H1 (cell line): Measurements from ENCODE around the gene HTRA2. TPM values are rescaled to one million over a fixed set of nuclear protein-coding genes. Genes with fewer than 3 reads are reported as not detected.
A peak's percentile ranks its signal among the peaks of the same experiment; 100 is the strongest.

ENCODE experiments used
- CTCF ChIA-PET: fragments of 300-600 bp; sonication (Branson Sonifier 250); formaldehyde crosslinking; loops from one replicate; lab custom pipeline; 2021; ENCODE audit not compliant: partially characterized antibody; lab: Charles Lee
- POLR2A ChIA-PET: fragments of 300-600 bp; sonication (Branson Sonifier 250); formaldehyde crosslinking; loops from one replicate; lab custom pipeline; 2021; ENCODE audit warnings: inconsistent platforms; ENCODE audit not compliant: partially characterized antibody; lab: Charles Lee
- DNase-seq, 2 experiments: peaks; one replicate each; pipeline versions ENCODE4 v3.0.0 to v3.0.0-alpha.2; 2010 to 2022; ENCODE audit warnings: low spot score in 2 of 2, low read depth in 1 of 2, mixed read lengths in 1 of 2
- FAIRE-seq: peaks from 2 replicates; lab custom pipeline; 2011; peaks lifted over from hg19 to GRCh38; lab: Jason Lieb, UNC
- H2AFZ ChIP-seq: 2 replicates; pipeline ENCODE4 v1.8.1; 2012; ENCODE audit warnings: low read length, inconsistent platforms
- H2AK5ac ChIP-seq: 2 replicates; pipeline ENCODE4 v1.6.1; 2013; ENCODE audit warnings: low read depth, low read length
- H2BK120ac ChIP-seq: replicated peaks from 2 replicates; pipeline ENCODE3; 2013; ENCODE audit warnings: low read depth, low read length, inconsistent platforms
- H2BK12ac ChIP-seq: 2 replicates; pipeline ENCODE4 v1.6.1; 2013; ENCODE audit warnings: low read depth, low read length
- H2BK15ac ChIP-seq: 2 replicates; pipeline ENCODE4 v1.6.1; 2013; ENCODE audit warnings: low read length
- H2BK20ac ChIP-seq: 2 replicates; pipeline ENCODE4 v1.6.1; 2013; ENCODE audit warnings: low read length
- H2BK5ac ChIP-seq: 2 replicates; pipeline ENCODE4 v1.6.1; 2013; ENCODE audit warnings: low read depth, low read length
- H3K14ac ChIP-seq: 2 replicates; pipeline ENCODE4 v1.6.1; 2013; ENCODE audit warnings: inconsistent platforms; ENCODE audit not compliant: insufficient read length
- H3K18ac ChIP-seq: 2 replicates; pipeline ENCODE4 v1.6.1; 2013; ENCODE audit warnings: low read length; ENCODE audit errors: extremely low read depth
- H3K23ac ChIP-seq: 2 replicates; pipeline ENCODE4 v1.6.1; 2013; ENCODE audit warnings: inconsistent platforms; ENCODE audit not compliant: insufficient read length
- H3K23me2 ChIP-seq: 2 replicates; pipeline ENCODE4 v1.6.1; 2013; ENCODE audit warnings: low read depth, low read length
- H3K27ac ChIP-seq: 2 replicates; pipeline ENCODE4 v1.6.1; 2011; ENCODE audit warnings: low read depth, low read length, inconsistent platforms
- H3K27me3 ChIP-seq, 4 experiments: replicated peaks in 1 of 4; 1 replicate in 1 of 4; 2 replicates in 3 of 4; pipeline versions ENCODE4 v1.6.1 to v1.8.1; 2011 to 2013; ENCODE audit warnings: low read length in 3 of 4, mild to moderate bottlenecking in 3 of 4, inconsistent platforms in 2 of 4, mixed read lengths in 2 of 4, moderate library complexity in 1 of 4; ENCODE audit not compliant: control insufficient read depth in 3 of 4, insufficient read depth in 3 of 4; ENCODE audit errors: extremely low read depth in 1 of 4
- H3K36me3 ChIP-seq, 4 experiments: 2 replicates each; pipeline versions ENCODE4 v1.6.1 to v1.8.1; 2011 to 2013; ENCODE audit warnings: mild to moderate bottlenecking in 4 of 4, low read length in 3 of 4, moderate library complexity in 2 of 4, control low read depth in 1 of 4, inconsistent platforms in 1 of 4; ENCODE audit not compliant: insufficient read depth in 4 of 4, control insufficient read depth in 2 of 4
- H3K4ac ChIP-seq: replicated peaks from 2 replicates; pipeline ENCODE3; 2013; ENCODE audit warnings: low read length, low read depth, mixed read lengths, inconsistent platforms; ENCODE audit not compliant: insufficient read length
- H3K4me1 ChIP-seq, 4 experiments: replicated peaks in 1 of 4; 1 replicate in 1 of 4; 2 replicates in 3 of 4; pipeline versions ENCODE4 v1.6.1 to v1.8.1; 2011 to 2013; ENCODE audit warnings: low read length in 3 of 4, inconsistent platforms in 2 of 4, mixed read lengths in 1 of 4; ENCODE audit not compliant: insufficient read depth in 4 of 4, control insufficient read depth in 3 of 4
- H3K4me2 ChIP-seq, 2 experiments: 2 replicates each; pipeline versions ENCODE4 v1.6.1 to v1.8.1; 2011 to 2013; ENCODE audit warnings: low read depth in 2 of 2, low read length in 2 of 2, control low read depth in 1 of 2, inconsistent platforms in 1 of 2, mild to moderate bottlenecking in 1 of 2; ENCODE audit not compliant: insufficient read depth in 1 of 2
- H3K4me3 ChIP-seq, 4 experiments: fragments of 200-600, 300-600 bp in 1 of 4; sonication (generic), shearing (Covaris generic), sonication (Bioruptor Twin) in 1 of 4; 2 replicates each; pipeline versions ENCODE4 v1.5.1 to v1.8.1; 2011 to 2016; ENCODE audit warnings: low read length in 4 of 4, low read depth in 3 of 4, control low read depth in 2 of 4, inconsistent platforms in 2 of 4, mild to moderate bottlenecking in 2 of 4, mixed read lengths in 1 of 4, moderate library complexity in 1 of 4; ENCODE audit not compliant: insufficient read depth in 2 of 4; ENCODE audit errors: extremely low read depth in 1 of 4
- H3K56ac ChIP-seq: replicated peaks from 2 replicates; pipeline ENCODE3; 2013; ENCODE audit warnings: low read depth, mild to moderate bottlenecking, mixed read lengths, low read length, inconsistent platforms; ENCODE audit not compliant: insufficient read length
- H3K79me1 ChIP-seq: 2 replicates; pipeline ENCODE4 v1.6.1; 2013; ENCODE audit warnings: low read depth, low read length, control low read depth
- H3K79me2 ChIP-seq, 2 experiments: 2 replicates each; pipeline versions ENCODE4 v1.6.1 to v1.8.1; 2012 to 2013; ENCODE audit warnings: low read length in 2 of 2, mild to moderate bottlenecking in 2 of 2, inconsistent platforms in 1 of 2; ENCODE audit not compliant: insufficient read depth in 2 of 2, control insufficient read depth in 1 of 2
- H3K9ac ChIP-seq, 4 experiments: replicated peaks in 1 of 4; 1 replicate in 1 of 4; 2 replicates in 3 of 4; pipeline versions ENCODE4 v1.6.1 to v1.8.1; 2011 to 2013; ENCODE audit warnings: low read depth in 3 of 4, low read length in 3 of 4, control low read depth in 2 of 4, mild to moderate bottlenecking in 2 of 4, moderate library complexity in 2 of 4, inconsistent platforms in 1 of 4; ENCODE audit errors: extremely low read depth in 1 of 4
- H3K9me3 ChIP-seq, 2 experiments: 2 replicates each; pipeline versions ENCODE4 v1.6.1 to v1.8.1; 2012 to 2013; ENCODE audit warnings: mild to moderate bottlenecking in 2 of 2, moderate library complexity in 2 of 2, control low read depth in 1 of 2, inconsistent platforms in 1 of 2, low read depth in 1 of 2, low read length in 1 of 2, mixed read lengths in 1 of 2; ENCODE audit not compliant: insufficient read depth in 2 of 2
- H4K20me1 ChIP-seq, 2 experiments: replicated peaks in 1 of 2; 2 replicates each; pipeline versions ENCODE3 to v1.8.1; 2011 to 2013; ENCODE audit warnings: inconsistent platforms in 2 of 2, low read length in 2 of 2, mild to moderate bottlenecking in 1 of 2; ENCODE audit not compliant: insufficient read depth in 2 of 2, control insufficient read depth in 1 of 2
- H4K5ac ChIP-seq: 2 replicates; pipeline ENCODE4 v1.6.1; 2013; ENCODE audit warnings: low read length, low read depth, mixed read lengths, inconsistent platforms; ENCODE audit not compliant: insufficient read length
- H4K8ac ChIP-seq: 2 replicates; pipeline ENCODE4 v1.8.0; 2013; ENCODE audit warnings: mild to moderate bottlenecking, moderate library complexity, low read length, inconsistent platforms; ENCODE audit not compliant: insufficient read depth; ENCODE audit errors: extremely low read depth
- H4K91ac ChIP-seq: replicated peaks from 2 replicates; pipeline ENCODE3; 2013; ENCODE audit warnings: low read length, mixed read lengths, inconsistent platforms; ENCODE audit not compliant: insufficient read length
- CREB1 ChIP-seq: IDR thresholded peaks from 2 replicates; pipeline ENCODE4 v1.6.1; 2012; ENCODE audit warnings: inconsistent platforms
- JUND ChIP-seq: IDR thresholded peaks from 2 replicates; pipeline ENCODE4 v1.6.1; 2011; ENCODE audit warnings: mild to moderate bottlenecking, improper control_type of control experiment, low read length
- WGBS, 2 experiments: shearing (Covaris generic) in 1 of 2; methylation state at CpG; one replicate each; pipeline versions ENCODE4 v1.1.6 to v1.1.7; 2013 to 2015; ENCODE audit warnings: low lambda C conversion rate in 2 of 2, mixed read lengths in 2 of 2, inconsistent platforms in 1 of 2, low coverage in 1 of 2, missing lambda C conversion rate in 1 of 2; ENCODE audit not compliant: insufficient replicate concordance in 2 of 2, insufficient coverage in 1 of 2, insufficient read length in 1 of 2; ENCODE audit errors: extremely low coverage in 1 of 2, missing lambda C conversion rate in 1 of 2; 5-methylcytosine and 5-hydroxymethylcytosine counted together
- polyA plus RNA-seq, 7 experiments: library from polyadenylated mRNA; depleted of rRNA in 3 of 7; stranded (reverse) in 5 of 7; unstranded in 2 of 7; fragments of >200 nt in 5 of 7; fragments of 200-250 nt in 2 of 7; gene quantifications; 1 replicate in 5 of 7; 2 replicates in 1 of 7; 4 replicates in 1 of 7; pipeline versions ENCODE4 v1.2.1 to v1.2.3, GENCODE V29; 2011 to 2013; ENCODE audit warnings: missing spikeins in 2 of 7, mixed read lengths in 2 of 7
- total RNA-seq: library from RNA; stranded (reverse); fragmentation: NEBNext Ultra II Directional; extraction: Animal tissue kit (Norgen Biotek cat#: 25700); gene quantifications from 2 replicates; pipeline ENCODE4 v1.2.1, GENCODE V29; 2021
- TF ChIP-seq, protein P1 (sequence below): IDR thresholded peaks from 2 replicates; pipeline ENCODE4 v1.6.1; 2012; ENCODE audit warnings: low read length, inconsistent platforms

Gene HTRA2
- total and polyA plus RNA-seq, 2 of the 8 experiments (the other 6 are each of a cell fraction or from before 2014, with no cell fraction given) = 21.6 to 37.6 TPM

DNA sequence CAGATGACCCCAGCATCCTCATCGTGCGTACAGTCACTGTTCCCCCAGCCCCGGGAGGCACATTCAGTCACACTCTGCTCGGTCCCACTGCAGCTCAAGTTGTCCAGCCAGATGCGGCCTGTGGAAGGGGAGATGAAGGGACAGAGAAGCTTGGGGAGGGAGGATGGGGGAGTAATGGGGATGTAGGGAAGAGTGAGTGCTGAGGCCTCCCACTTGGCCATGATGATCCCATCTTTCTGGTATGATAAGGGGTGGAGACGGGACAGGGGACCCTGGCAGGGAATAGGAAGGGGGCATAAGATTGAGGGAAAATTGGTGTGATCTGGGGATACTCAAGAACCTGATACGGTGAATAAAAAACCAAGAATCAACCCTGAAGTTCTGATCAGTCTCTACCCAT is 20.5 kb downstream of the HTRA2 start:
- Histone ChIP-seq H3K4me3 (peak overlapping the region in 1 of 4 experiments; percentile 90; a peak in 1 of 8 replicates), H3K36me3 (0 out of 8 replicates have a peak, but pooled peaks cover 0 to 3% (median 0%) of the 10 kb centered on the region in 4 experiments), H3K4me1 (peaks cover 5 to 18% (median 8%) of the 10 kb centered on the region in 4 experiments), H3K9me3 (no peaks in the 10 kb centered on the region), H3K4me2 (peak overlapping the region; percentile 77 to 84), H2BK5ac (no peak overlapping the region), H2BK120ac (no peak overlapping the region), H3K56ac (no peak overlapping the region), H4K5ac (no peak overlapping the region), H3K18ac (no peak overlapping the region), H3K14ac (no peak overlapping the region), H2BK15ac (no peak overlapping the region; the same call in 1 of the 2 replicates), H2AK5ac (peak overlapping the region; percentile 84; the same call in 1 of the 2 replicates), H3K23ac (no peak overlapping the region), H4K91ac (peak overlapping the region; percentile 52), H3K79me1 (no peaks in the 10 kb centered on the region; the same call in 1 of the 2 replicates), H3K79me2 (no peaks in the 10 kb centered on the region), H4K20me1 (peaks cover 0 to 5% of the 10 kb centered on the region in 2 experiments), H3K23me2 (peaks cover 25% of the 10 kb centered on the region), H2BK20ac (no peak overlapping the region), H3K4ac (no peak overlapping the region), H2AFZ (no peak overlapping the region), H3K9ac (no peak overlapping the region), H3K27me3 (peaks cover 4 to 61% (median 31%) of the 10 kb centered on the region in 4 experiments), H3K27ac (no peak overlapping the region), H2BK12ac (no peak overlapping the region), H4K8ac (no peak overlapping the region)
- POLR2A ChIA-PET = interaction anchor here (0.9 to 2.9 kb wide), 11 partner anchors 9 to 108 kb away, joined by 3 to 17 read pairs (median 4); partner anchors contain the start of genes AUP1, CCDC142, HTRA2 and LBX2
- CTCF ChIA-PET = interaction anchor here (0.8 to 2.8 kb wide), 6 partner anchors 15 to 76 kb away, joined by 3 to 12 read pairs (median 4); no protein-coding TSS in a partner anchor
- TF ChIP-seq CREB1 (no peak), JUND (no peak)
- TF ChIP-seq, protein P1, sequence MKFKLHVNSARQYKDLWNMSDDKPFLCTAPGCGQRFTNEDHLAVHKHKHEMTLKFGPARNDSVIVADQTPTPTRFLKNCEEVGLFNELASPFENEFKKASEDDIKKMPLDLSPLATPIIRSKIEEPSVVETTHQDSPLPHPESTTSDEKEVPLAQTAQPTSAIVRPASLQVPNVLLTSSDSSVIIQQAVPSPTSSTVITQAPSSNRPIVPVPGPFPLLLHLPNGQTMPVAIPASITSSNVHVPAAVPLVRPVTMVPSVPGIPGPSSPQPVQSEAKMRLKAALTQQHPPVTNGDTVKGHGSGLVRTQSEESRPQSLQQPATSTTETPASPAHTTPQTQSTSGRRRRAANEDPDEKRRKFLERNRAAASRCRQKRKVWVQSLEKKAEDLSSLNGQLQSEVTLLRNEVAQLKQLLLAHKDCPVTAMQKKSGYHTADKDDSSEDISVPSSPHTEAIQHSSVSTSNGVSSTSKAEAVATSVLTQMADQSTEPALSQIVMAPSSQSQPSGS = no peak
- WGBS, 2 experiments = 82% methylated on average over 7 of the region's 7 CpGs; no CpG with 5 or more reads in 1 of the 2 experiments
- FAIRE-seq (no peak), DNase-seq (no peak)
